HG03060 (cell line): ENCODE data around the gene RAB44.

Experiments used
- ATAC-seq: cut with Tn5 transposase; IDR thresholded peaks from one replicate; pipeline ENCODE4 v1.9.1; 2021; ENCODE audit warnings: low read depth, moderate number of reproducible peaks; ENCODE audit not compliant: unreplicated experiment

RAB44 gene

GRCh38 chr6:36765594-36766398, 68.2 kb downstream of the RAB44 start:
- no peak for ATAC-seq

DNA sequence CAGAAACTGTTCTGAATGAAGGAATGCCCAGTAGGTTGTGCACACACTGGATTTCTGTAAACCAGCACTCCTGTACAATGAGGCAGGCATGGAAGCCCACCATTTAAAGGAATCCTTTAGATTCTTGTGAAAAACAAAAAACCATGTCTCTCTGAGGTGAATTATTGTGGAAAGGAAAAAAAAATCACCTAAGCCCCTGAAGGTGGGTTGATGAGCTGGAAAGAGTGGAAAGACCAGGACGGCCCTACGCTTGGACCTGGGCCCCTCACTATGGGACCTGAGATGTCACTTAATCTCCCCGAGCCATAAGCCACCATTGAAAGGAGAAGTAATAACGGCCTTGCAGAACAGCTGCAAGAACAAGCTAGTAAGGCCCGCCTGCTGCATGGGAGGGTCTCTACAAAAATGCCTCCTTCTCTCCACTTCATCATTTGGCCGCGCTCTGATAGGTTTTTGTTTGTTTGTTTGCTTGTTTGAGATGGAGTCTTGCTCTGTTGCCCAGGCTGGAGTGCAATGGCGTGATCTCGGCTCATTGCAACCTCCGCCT, 68.8 kb downstream of the RAB44 start:
- no peak for ATAC-seq

- ATAC-seq = no peak
Measured at GRCh38 chr6:36769183-36769675, 71.6 kb downstream of the RAB44 start.

- ATAC-seq = no peak
Measured at GRCh38 chr6:36769676-36770499, 72.3 kb downstream of the RAB44 start.

DNA sequence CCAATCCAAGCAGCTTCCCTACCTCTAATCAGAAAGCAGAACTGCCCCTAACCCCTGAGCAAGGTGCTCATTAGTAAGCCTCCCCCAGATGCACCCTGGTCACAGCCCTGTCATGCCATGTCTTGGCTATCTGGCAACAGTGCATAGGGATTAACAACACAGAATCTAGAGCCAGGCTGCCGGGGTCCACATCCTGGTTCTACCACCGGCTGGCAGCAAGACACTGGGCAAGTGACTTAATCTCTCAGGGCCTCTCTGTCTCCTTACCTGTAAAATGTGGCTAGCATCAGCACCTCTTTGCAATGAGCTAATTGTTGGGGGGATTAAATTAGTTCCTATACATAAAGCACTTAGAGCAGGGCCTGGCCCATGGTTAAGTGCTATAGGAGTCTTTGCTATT, 73.5 kb downstream of the RAB44 start:
- no peak for ATAC-seq

- no peak for ATAC-seq
Measured at GRCh38 chr6:36772397-36772796, 74.8 kb downstream of the RAB44 start.

DNA sequence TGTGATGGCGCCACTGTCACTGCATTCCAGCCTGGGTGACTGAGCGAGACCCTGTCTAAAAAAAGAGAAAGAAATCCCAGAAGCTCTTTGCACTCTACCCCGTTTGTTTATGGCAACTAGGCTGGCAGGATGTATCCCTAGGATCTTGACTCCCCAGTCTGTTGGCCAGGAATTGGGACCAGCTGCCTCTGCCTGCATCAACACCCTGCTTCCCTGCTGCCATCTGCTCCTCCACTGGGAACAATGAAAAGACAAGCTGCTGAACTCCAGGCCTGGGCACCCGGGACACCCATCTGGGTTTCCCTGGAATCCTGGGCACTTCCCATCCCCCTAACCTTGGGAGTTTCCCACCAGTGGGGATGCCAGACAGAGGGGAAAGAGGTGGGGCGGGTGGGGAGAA, 76.7 kb downstream of the RAB44 start:
- no peak for ATAC-seq

DNA sequence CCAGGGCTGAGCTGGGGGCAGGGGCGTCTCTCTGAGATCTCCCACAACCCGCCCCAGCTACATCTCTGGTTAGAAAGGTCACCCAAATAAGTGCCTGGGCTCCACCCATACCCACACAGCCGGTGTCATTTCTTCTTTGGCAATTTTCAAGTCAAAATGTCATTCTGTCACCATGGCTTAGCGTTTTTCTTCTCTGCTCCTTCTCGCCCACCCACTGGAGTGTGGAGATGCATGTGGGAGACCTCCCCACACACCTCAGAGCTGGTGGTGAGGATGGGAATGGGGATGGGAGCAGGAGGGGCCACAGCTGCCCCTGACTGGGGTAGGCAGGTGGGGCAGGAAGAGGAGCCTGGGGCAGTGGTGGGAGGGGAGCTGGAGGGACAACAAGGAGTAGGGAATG, 78.5 kb downstream of the RAB44 start:
- ATAC-seq = no peak

- no peak for ATAC-seq
Measured at GRCh38 chr6:36777801-36778200, 80.2 kb downstream of the RAB44 start.

GRCh38 chr6:36779227-36779626, 81.6 kb downstream of the RAB44 start:
- ATAC-seq = no peak

DNA sequence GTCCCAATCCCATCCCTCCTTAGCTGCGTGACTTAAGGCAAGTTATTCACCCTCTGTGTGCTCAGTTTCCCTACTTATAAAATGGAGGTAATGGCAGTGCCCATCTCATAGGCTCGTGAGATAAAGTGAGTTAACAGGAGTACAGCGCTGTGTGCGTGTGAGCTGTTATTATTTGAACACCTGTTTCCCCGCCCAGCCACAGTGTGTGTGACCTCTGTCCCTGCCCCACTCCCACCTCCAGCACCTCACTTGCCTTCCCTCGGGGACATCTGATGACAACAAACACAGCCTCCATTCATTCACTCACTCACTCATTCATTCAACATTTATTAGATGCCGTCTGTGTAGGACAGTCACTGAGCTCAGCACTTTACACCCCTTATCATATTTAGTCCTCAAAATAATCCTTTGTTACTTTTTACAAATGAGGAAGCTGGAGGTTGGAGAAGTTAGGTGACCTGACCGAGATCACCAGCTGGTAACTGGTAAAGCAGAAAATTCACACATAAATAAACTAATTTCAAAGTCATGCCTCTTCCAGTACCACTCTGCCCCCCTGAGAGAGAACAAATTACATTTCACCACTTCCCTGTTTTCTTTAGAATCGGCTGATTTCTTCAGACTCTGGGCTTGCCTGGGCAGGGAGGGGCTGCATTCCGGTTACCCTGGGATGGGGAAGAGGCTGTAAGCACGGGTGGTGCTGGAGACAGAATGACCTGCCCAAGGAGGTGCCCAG, 83.0 kb downstream of the RAB44 start:
- no peak for ATAC-seq

DNA sequence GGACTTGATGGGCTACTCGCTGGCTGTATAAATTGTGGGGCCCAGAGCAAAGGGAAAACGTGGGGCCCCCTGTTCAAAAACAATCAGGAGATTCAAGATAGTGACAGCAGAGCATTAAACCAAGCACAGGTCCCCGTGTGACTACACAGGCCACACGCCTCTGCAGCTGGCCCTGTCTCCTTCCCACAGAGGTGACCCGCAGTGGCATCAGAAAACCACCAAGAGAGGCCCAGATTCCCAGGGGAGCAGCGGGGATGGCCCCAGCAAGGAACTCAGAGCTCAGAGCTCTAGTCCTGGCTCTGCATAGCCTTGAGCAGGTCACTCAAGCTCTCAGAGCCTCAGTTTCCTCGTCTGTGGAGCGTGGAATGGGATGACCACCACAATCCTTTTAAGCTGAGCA, 84.0 kb downstream of the RAB44 start:
- no peak for ATAC-seq
